GM19438 (cell line): ENCODE measurements around the gene IARS1.

ENCODE experiments used
- ATAC-seq: cut with Tn5 transposase; IDR thresholded peaks from one replicate; pipeline ENCODE4 v1.9.1; 2021; ENCODE audit warnings: low read depth; ENCODE audit not compliant: unreplicated experiment

The IARS1 gene

DNA sequence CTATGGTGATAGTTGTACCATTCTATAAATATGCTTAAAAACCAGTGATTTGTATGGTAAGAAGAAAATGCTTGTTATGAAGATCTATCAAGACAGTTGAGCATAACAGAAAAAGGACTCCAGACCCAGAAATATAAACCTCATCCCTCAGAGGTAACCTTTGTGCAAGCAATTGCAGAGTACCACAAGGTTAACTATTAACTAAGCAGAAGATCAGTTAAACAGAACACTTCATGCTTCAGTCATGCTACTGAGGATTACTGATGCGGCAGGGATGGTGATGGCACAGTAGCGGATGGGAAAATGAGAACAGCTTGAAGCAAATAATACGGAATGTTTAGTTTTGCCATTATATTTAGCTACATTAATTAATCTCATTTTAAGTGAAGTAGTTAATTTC lies 45.5 kb downstream of the IARS1 start:
- no peak for ATAC-seq

DNA sequence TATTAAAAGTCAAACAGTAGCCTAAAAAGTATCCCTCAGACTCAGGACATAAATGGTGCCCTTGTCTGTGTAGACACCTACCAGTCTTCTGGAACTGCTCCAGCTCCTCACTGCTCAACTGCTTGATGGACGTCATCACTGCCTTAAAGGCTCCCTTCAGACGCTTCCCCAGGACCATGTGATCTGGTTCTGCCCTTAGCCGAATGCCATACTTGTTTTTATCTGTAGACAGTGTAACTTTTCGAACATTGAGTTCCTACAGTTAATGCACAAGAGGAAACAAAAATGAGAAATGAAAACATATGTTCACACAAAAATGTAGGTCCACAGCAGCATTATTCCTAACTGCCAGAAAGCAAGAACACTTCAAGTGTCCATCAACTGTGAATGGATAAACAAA lies 46.2 kb downstream of the IARS1 start:
- no peak for ATAC-seq

DNA sequence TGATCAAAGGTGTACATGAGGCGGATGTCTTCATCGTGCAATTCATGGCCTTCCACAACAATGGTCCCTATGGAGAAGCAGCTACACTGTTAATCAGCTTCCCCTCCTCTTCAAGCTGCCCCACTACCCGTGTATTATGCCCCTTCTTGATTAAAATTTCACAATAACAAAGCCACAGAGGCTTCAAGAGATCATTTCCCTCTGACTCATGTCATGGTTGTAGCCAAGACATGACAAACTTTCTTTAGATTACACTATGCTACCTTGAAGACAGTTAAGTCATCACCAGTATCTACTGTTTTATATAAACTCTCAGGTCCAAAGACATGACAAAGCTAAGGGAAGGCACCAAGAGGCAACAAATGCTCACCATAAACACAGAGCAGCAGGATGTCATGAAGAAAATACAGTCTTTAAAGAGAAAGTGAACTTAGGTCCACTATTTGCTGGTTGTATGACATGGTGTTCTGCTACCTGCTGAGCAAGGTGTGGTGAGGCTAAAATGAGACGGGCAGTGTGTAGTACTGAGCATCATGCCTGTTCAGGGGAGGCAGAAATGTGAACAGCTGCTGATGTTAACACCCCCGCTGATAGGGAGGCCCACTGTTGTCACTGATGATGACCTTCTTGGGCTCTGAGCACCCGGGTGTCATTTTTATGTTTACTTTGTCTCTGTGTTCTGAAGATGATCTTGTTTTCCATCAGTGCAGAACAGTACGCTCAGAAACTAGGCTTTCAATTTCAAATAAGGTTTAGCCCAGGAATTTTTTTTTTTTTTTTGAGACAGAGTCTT lies 48.3 kb downstream of the IARS1 start:
- ATAC-seq, result no peak
